Suppressor macrophage (primary cell): ENCODE data around the gene CLEC6A.
"Not testable (repeated sequence)": the region's sequence is repeated elsewhere in the genome, so short reads cannot be mapped to it uniquely, and the experiment has no call there.

ENCODE experiments used
- DNase-seq, 4 experiments: peaks; one replicate each; pipeline ENCODE4 v3.0.0-alpha.2; 2020 to 2022
- total RNA-seq, 17 experiments: gene quantifications; one replicate each; lab custom pipeline; 2026; ENCODE audit warnings: mixed read lengths in 6 of 17, inconsistent platforms in 3 of 17; lab: John Stamatoyannopoulos, UW

CLEC6A gene
- total RNA-seq = 0.12 to 1.8 (median 0.42) reads per million in 17 experiments

- peak in 3 of 4 experiments; percentile 15 to 74 (median 70) for DNase-seq
Observed at GRCh38 chr12:8455727-8456360, at the start of gene CLEC6A. CLEC6A (plus strand) TSS chr12:8455962; CDS start chr12:8456112, 150 bp downstream.

GRCh38 chr12:8419576-8419975, 36.2 kb upstream of the CLEC6A start:
- DNase-seq = not testable (repeated sequence)

- no peak for DNase-seq
Observed at GRCh38 chr12:8420506-8420905, 35.3 kb upstream of the CLEC6A start.

- DNase-seq = peak in 1 of 4 experiments; percentile 1
Observed at GRCh38 chr12:8444536-8445278, 11.1 kb upstream of the CLEC6A start.

GRCh38 chr12:8445731-8446130, 10.0 kb upstream of the CLEC6A start:
- DNase-seq = no peak

- peak in 1 of 4 experiments; percentile 1 for DNase-seq
Observed at GRCh38 chr12:8446642-8447547, 8.9 kb upstream of the CLEC6A start.

- DNase-seq = peak in 1 of 4 experiments; percentile 0
Observed at GRCh38 chr12:8449355-8449859, 6.4 kb upstream of the CLEC6A start.

GRCh38 chr12:8452036-8452435, 3.7 kb upstream of the CLEC6A start:
- DNase-seq = peak in 1 of 4 experiments; percentile 0

GRCh38 chr12:8453021-8453513, 2.7 kb upstream of the CLEC6A start:
- DNase-seq = peak; percentile 72 to 90 (median 85)

GRCh38 chr12:8453796-8454195, 2.0 kb upstream of the CLEC6A start:
- DNase-seq = peak in 1 of 4 experiments; percentile 0

- peak in 3 of 4 experiments; percentile 28 to 59 (median 55) for DNase-seq
Observed at GRCh38 chr12:8455271-8455670, 491 bp upstream of the CLEC6A start.

- DNase-seq = no peak
Observed at GRCh38 chr12:8461426-8461825, 5.7 kb downstream of the CLEC6A start.

GRCh38 chr12:8465301-8465996, 9.7 kb downstream of the CLEC6A start:
- DNase-seq = peak in 3 of 4 experiments; percentile 49 to 61 (median 56)

- peak; percentile 42 to 92 (median 78) for DNase-seq
Observed at GRCh38 chr12:8466241-8466640, 10.5 kb downstream of the CLEC6A start.

- no peak for DNase-seq
Observed at GRCh38 chr12:8471090-8471489, 15.3 kb downstream of the CLEC6A start.

- no peak for DNase-seq
Observed at GRCh38 chr12:8475508-8476203, 19.9 kb downstream of the CLEC6A start.

GRCh38 chr12:8482571-8483061, 26.9 kb downstream of the CLEC6A start:
- DNase-seq = no peak

GRCh38 chr12:8483079-8483478, 27.3 kb downstream of the CLEC6A start:
- peak in 1 of 4 experiments; percentile 26 for DNase-seq

- DNase-seq = peak; percentile 35 to 74 (median 58)
Observed at GRCh38 chr12:8491646-8492530, 36.1 kb downstream of the CLEC6A start.

GRCh38 chr12:8493084-8493483, 37.3 kb downstream of the CLEC6A start:
- peak; percentile 85 to 95 (median 90) for DNase-seq
